SKM-1 (cell line): ENCODE results near the gene INTS12.
"Not testable (repeated sequence)": the region's sequence is repeated elsewhere in the genome, so short reads cannot be mapped to it uniquely, and the experiment has no call there.

ENCODE experiments used
- DNase-seq: peaks from one replicate; lab custom pipeline; 2025; ENCODE audit not compliant: unreplicated experiment; lab: John Stamatoyannopoulos, UW

INTS12 gene

GRCh38 chr4:105708181-105709080 lies at the start of gene INTS12, which contains the start of gene GSTCD:
INTS12 (minus strand) TSS chr4:105708689; CDS start chr4:105700005, 8,684 bp downstream.
GSTCD (plus strand) TSS chr4:105708784; CDS start chr4:105717614, 8,830 bp downstream.
- DNase-seq: peak; percentile 83

GRCh38 chr4:105755375-105755774 lies 46.9 kb upstream of the INTS12 start:
- DNase-seq: no peak

- no peak for DNase-seq
Measured at GRCh38 chr4:105753361-105753760, 44.9 kb upstream of the INTS12 start.

- DNase-seq: no peak
Measured at GRCh38 chr4:105751718-105752299, 43.3 kb upstream of the INTS12 start.

- DNase-seq: no peak
Measured at GRCh38 chr4:105748222-105748621, 39.7 kb upstream of the INTS12 start.

GRCh38 chr4:105741548-105741947 lies 33.1 kb upstream of the INTS12 start:
- DNase-seq: no peak

- DNase-seq: not testable (repeated sequence)
Measured at GRCh38 chr4:105735217-105735616, 26.7 kb upstream of the INTS12 start.

GRCh38 chr4:105729895-105730294 lies 21.4 kb upstream of the INTS12 start:
- not testable (repeated sequence) for DNase-seq

GRCh38 chr4:105725623-105726022 lies 17.1 kb upstream of the INTS12 start:
- DNase-seq: no peak

- no peak for DNase-seq
Measured at GRCh38 chr4:105719204-105719603, 10.7 kb upstream of the INTS12 start.

GRCh38 chr4:105715692-105716278 lies 7.3 kb upstream of the INTS12 start:
- DNase-seq: peak; percentile 3

GRCh38 chr4:105714932-105715331 lies 6.4 kb upstream of the INTS12 start:
- no peak for DNase-seq

GRCh38 chr4:105714071-105714521 lies 5.6 kb upstream of the INTS12 start:
- DNase-seq: peak; percentile 61

- DNase-seq: no peak
Measured at GRCh38 chr4:105712766-105713165, 4.3 kb upstream of the INTS12 start.

- DNase-seq: no peak
Measured at GRCh38 chr4:105710678-105711077, 2.2 kb upstream of the INTS12 start.

- DNase-seq: no peak
Measured at GRCh38 chr4:105710012-105710600, 1.6 kb upstream of the INTS12 start.

- no peak for DNase-seq
Measured at GRCh38 chr4:105709081-105709450, 577 bp upstream of the INTS12 start.

GRCh38 chr4:105707782-105708180 lies 708 bp downstream of the INTS12 start:
- DNase-seq: no peak

GRCh38 chr4:105698607-105699006 lies 9.9 kb downstream of the INTS12 start:
- DNase-seq: no peak

GRCh38 chr4:105695832-105696231 lies 12.7 kb downstream of the INTS12 start:
- DNase-seq: not testable (repeated sequence)

- not testable (repeated sequence) for DNase-seq
Measured at GRCh38 chr4:105694812-105695211, 13.7 kb downstream of the INTS12 start.
